Fibroblast of the conjunctiva (primary cell): ENCODE measurements around the gene SHISA6.
"Not testable (repeated sequence)": the region's sequence is repeated elsewhere in the genome, so short reads cannot be mapped to it uniquely, and the experiment has no call there.

Source experiments
- DNase-seq: peaks from one replicate; pipeline ENCODE4 v3.0.0-alpha.2; 2010; ENCODE audit warnings: low read depth

SHISA6 gene

GRCh38 chr17:11267999-11268575 is 27.1 kb downstream of the SHISA6 start:
- no peak for DNase-seq

- DNase-seq = no peak
Observed at GRCh38 chr17:11269210-11269609, 28.2 kb downstream of the SHISA6 start.

GRCh38 chr17:11272191-11272590 is 31.2 kb downstream of the SHISA6 start:
- no peak for DNase-seq

- no peak for DNase-seq
Observed at GRCh38 chr17:11273596-11273995, 32.6 kb downstream of the SHISA6 start.

- no peak for DNase-seq
Observed at GRCh38 chr17:11274106-11274505, 33.1 kb downstream of the SHISA6 start.

- DNase-seq = no peak
Observed at GRCh38 chr17:11276486-11276885, 35.5 kb downstream of the SHISA6 start.

GRCh38 chr17:11278186-11278991 is 37.4 kb downstream of the SHISA6 start:
- DNase-seq = no peak

GRCh38 chr17:11278992-11279270 is 37.9 kb downstream of the SHISA6 start:
- no peak for DNase-seq

GRCh38 chr17:11279776-11280344 is 38.8 kb downstream of the SHISA6 start:
- no peak for DNase-seq

- no peak for DNase-seq
Observed at GRCh38 chr17:11282586-11282985, 41.6 kb downstream of the SHISA6 start.

GRCh38 chr17:11284811-11285210 is 43.8 kb downstream of the SHISA6 start:
- DNase-seq = no peak

- DNase-seq = no peak
Observed at GRCh38 chr17:11285946-11286345, 44.9 kb downstream of the SHISA6 start.

- DNase-seq = no peak
Observed at GRCh38 chr17:11287791-11288190, 46.8 kb downstream of the SHISA6 start.

GRCh38 chr17:11290814-11291213 is 49.8 kb downstream of the SHISA6 start:
- DNase-seq = no peak

- no peak for DNase-seq
Observed at GRCh38 chr17:11292491-11292890, 51.5 kb downstream of the SHISA6 start.

- no peak for DNase-seq
Observed at GRCh38 chr17:11293480-11293879, 52.5 kb downstream of the SHISA6 start.

- DNase-seq = no peak
Observed at GRCh38 chr17:11294826-11295225, 53.8 kb downstream of the SHISA6 start.

GRCh38 chr17:11296994-11297393 is 56.0 kb downstream of the SHISA6 start:
- no peak for DNase-seq

- DNase-seq = no peak
Observed at GRCh38 chr17:11298401-11298800, 57.4 kb downstream of the SHISA6 start.

- no peak for DNase-seq
Observed at GRCh38 chr17:11300201-11300600, 59.2 kb downstream of the SHISA6 start.

GRCh38 chr17:11300738-11301137 is 59.7 kb downstream of the SHISA6 start:
- no peak for DNase-seq

GRCh38 chr17:11301874-11302273 is 60.9 kb downstream of the SHISA6 start:
- DNase-seq = not testable (repeated sequence)

- no peak for DNase-seq
Observed at GRCh38 chr17:11302401-11303186, 61.6 kb downstream of the SHISA6 start.
